Measurements from ENCODE around the gene MT1B.

Gene MT1B

DNA sequence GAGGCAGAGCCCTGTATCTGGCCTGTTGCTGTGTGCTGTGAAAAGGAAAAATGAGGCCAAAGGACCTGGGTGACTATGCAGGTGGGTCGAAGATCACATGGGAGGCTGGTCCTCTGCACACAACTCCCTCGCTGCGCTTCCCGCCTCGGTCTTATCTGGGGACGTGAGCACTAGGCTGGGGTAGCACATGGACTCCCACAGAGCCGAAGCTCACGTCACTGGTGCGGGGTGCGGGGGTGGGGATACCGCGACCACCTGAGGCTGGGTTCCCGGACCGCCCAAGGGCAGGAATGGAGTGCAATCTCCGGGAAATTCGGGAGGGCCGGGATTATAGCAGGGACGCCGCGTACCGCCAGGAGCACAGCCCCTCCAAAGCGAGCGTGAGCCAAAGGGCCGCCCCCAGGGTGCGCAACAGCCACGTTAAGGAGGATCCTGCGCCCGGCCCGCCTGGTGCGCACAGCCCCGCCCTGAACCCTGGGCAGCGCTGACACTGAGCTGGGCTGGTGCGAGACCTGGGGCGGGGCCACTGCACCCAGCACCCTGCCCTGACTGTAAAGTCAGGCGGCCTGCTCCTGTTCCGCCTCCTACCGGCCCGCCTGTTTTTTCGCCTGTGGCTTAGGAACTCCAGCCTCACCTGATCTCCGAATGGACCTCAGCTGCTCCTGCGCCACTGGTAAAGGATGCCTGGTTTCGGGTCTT, 8.5 kb upstream of the MT1B start:
- DNase-seq, result peak; percentile 52
- WGBS (ENCODE audit: extremely low coverage, insufficient coverage, low lambda C conversion rate), result no CpG with 5 or more reads among the region's 42 CpGs
- H4K5ac ChIP-seq (ENCODE audit: low read length), result no peak overlapping the region
- H3K4me3 ChIP-seq (ENCODE audit: low read length), result no peak overlapping the region
- no peak overlapping the region for H3K18ac ChIP-seq (ENCODE audit: low read length)
- H3K56ac ChIP-seq (ENCODE audit: low read length), result no peak overlapping the region
- H3K4ac ChIP-seq (ENCODE audit: low read depth, low read length), result no peak overlapping the region
- no peak overlapping the region for H3K9ac ChIP-seq (ENCODE audit: low read length)
- no peaks in the 10 kb centered on the region for H3K79me1 ChIP-seq (ENCODE audit: low read length)
- no peaks in the 10 kb centered on the region for H3K79me2 ChIP-seq (ENCODE audit: control insufficient read depth, insufficient read depth, low read length)
- H3K36me3 ChIP-seq (ENCODE audit: control insufficient read depth, insufficient read depth, low read length), result no peaks in the 10 kb centered on the region
- H3K27me3 ChIP-seq (ENCODE audit: insufficient read depth, low read length, poor library complexity), result peaks cover 91% of the 10 kb centered on the region
- no peak overlapping the region for H2BK15ac ChIP-seq (replicated peaks; ENCODE audit: low read depth)
- peak overlapping the region; percentile 22 for H3K4me2 ChIP-seq (ENCODE audit: low read length)
- H2AK5ac ChIP-seq (ENCODE audit: low read length), result no peak overlapping the region
- H3K27ac ChIP-seq (ENCODE audit: low read depth, low read length), result no peak overlapping the region
- no peak overlapping the region for H4K8ac ChIP-seq (ENCODE audit: low read depth, low read length)
- no peak overlapping the region for H2BK120ac ChIP-seq (ENCODE audit: low read depth, low read length)
- no peak overlapping the region for H2BK5ac ChIP-seq (ENCODE audit: low read length)
- no peak overlapping the region for H3K23ac ChIP-seq (ENCODE audit: low read length)
- no peaks in the 10 kb centered on the region for H3K4me1 ChIP-seq (ENCODE audit: control insufficient read depth, low read depth, low read length)

DNA sequence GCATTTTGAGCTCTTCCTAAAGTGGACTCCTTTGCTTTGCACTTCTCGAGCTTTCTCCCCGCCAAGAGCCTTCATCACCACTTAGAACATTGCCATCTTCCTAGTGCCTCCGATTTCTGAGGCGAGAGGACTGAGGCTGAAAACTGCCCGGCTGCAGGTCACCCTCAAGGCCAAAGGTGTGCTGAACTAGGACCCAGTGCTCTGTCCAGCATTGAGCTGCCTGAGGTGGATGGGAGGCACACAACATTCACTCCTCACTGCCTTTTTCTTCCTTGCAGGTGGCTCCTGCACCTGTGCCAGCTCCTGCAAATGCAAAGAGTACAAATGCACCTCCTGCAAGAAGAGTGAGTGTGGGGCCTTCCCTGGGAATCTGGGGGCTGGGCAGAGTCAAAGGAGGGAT, 7.9 kb upstream of the MT1B start:
- no peak overlapping the region for H3K23ac ChIP-seq (ENCODE audit: low read length)
- H4K5ac ChIP-seq (ENCODE audit: low read length), result no peak overlapping the region
- no peak overlapping the region for H4K8ac ChIP-seq (ENCODE audit: low read depth, low read length)
- H3K27me3 ChIP-seq (ENCODE audit: insufficient read depth, low read length, poor library complexity), result peaks cover 93% of the 10 kb centered on the region
- no peak overlapping the region for H3K9ac ChIP-seq (ENCODE audit: low read length)
- no peaks in the 10 kb centered on the region for H3K36me3 ChIP-seq (ENCODE audit: control insufficient read depth, insufficient read depth, low read length)
- DNase-seq, result no peak
- no peak overlapping the region for H3K4ac ChIP-seq (ENCODE audit: low read depth, low read length)
- H2BK15ac ChIP-seq (replicated peaks; ENCODE audit: low read depth), result no peak overlapping the region
- H3K79me1 ChIP-seq (ENCODE audit: low read length), result no peaks in the 10 kb centered on the region
- H3K79me2 ChIP-seq (ENCODE audit: control insufficient read depth, insufficient read depth, low read length), result no peaks in the 10 kb centered on the region
- no peak overlapping the region for H3K27ac ChIP-seq (ENCODE audit: low read depth, low read length)
- H3K4me3 ChIP-seq (ENCODE audit: low read length), result no peak overlapping the region
- no CpG with 5 or more reads among the region's 5 CpGs for WGBS (ENCODE audit: extremely low coverage, insufficient coverage, low lambda C conversion rate)
- H3K4me2 ChIP-seq (ENCODE audit: low read length), result no peak overlapping the region
- H3K18ac ChIP-seq (ENCODE audit: low read length), result no peak overlapping the region
- H3K4me1 ChIP-seq (ENCODE audit: control insufficient read depth, low read depth, low read length), result no peaks in the 10 kb centered on the region
- H2AK5ac ChIP-seq (ENCODE audit: low read length), result no peak overlapping the region
- no peak overlapping the region for H3K56ac ChIP-seq (ENCODE audit: low read length)
- H2BK120ac ChIP-seq (ENCODE audit: low read depth, low read length), result no peak overlapping the region
- H2BK5ac ChIP-seq (ENCODE audit: low read length), result no peak overlapping the region

DNA sequence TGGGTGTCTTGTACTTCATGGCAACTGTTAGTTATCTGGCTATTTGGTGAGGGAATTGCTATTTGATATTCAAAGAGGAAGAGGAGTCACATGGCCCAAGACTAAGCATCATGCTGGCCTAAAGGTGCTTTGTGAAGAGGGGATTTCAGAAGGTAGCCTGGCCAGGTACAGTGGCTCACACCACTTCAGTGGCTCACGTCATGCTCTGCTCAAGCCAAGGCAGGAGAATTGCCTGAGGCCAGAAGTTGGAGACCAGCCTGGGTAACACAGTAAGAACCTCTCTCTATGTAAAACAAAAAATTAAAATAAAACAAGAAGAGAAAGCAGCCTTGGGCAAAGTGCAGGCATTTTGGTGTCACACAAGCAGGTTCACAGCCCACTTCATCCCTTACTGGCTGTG, 6.4 kb upstream of the MT1B start:
- no CpG with 5 or more reads among the region's 1 CpG for whole genome bisulfite sequencing (ENCODE audit: extremely low coverage, insufficient coverage, low lambda C conversion rate)
- peaks cover 85% of the 10 kb centered on the region for H3K27me3 ChIP-seq (ENCODE audit: insufficient read depth, low read length, poor library complexity)
- no peak overlapping the region for H3K4ac ChIP-seq (ENCODE audit: low read depth, low read length)
- H2BK120ac ChIP-seq (ENCODE audit: low read depth, low read length), result no peak overlapping the region
- no peak overlapping the region for H3K4me2 ChIP-seq (ENCODE audit: low read length)
- no peak for DNase-seq
- no peak overlapping the region for H2BK5ac ChIP-seq (ENCODE audit: low read length)
- no peak overlapping the region for H4K5ac ChIP-seq (ENCODE audit: low read length)
- no peaks in the 10 kb centered on the region for H3K79me2 ChIP-seq (ENCODE audit: control insufficient read depth, insufficient read depth, low read length)
- H3K56ac ChIP-seq (ENCODE audit: low read length), result no peak overlapping the region
- no peak overlapping the region for H2BK15ac ChIP-seq (replicated peaks; ENCODE audit: low read depth)
- no peak overlapping the region for H4K8ac ChIP-seq (ENCODE audit: low read depth, low read length)
- no peak overlapping the region for H3K18ac ChIP-seq (ENCODE audit: low read length)
- no peak overlapping the region for H3K9ac ChIP-seq (ENCODE audit: low read length)
- H3K4me3 ChIP-seq (ENCODE audit: low read length), result no peak overlapping the region
- no peak overlapping the region for H3K23ac ChIP-seq (ENCODE audit: low read length)
- no peaks in the 10 kb centered on the region for H3K4me1 ChIP-seq (ENCODE audit: control insufficient read depth, low read depth, low read length)
- no peak overlapping the region for H2AK5ac ChIP-seq (ENCODE audit: low read length)
- no peaks in the 10 kb centered on the region for H3K79me1 ChIP-seq (ENCODE audit: low read length)
- no peaks in the 10 kb centered on the region for H3K36me3 ChIP-seq (ENCODE audit: control insufficient read depth, insufficient read depth, low read length)
- H3K27ac ChIP-seq (ENCODE audit: low read depth, low read length), result no peak overlapping the region

DNA sequence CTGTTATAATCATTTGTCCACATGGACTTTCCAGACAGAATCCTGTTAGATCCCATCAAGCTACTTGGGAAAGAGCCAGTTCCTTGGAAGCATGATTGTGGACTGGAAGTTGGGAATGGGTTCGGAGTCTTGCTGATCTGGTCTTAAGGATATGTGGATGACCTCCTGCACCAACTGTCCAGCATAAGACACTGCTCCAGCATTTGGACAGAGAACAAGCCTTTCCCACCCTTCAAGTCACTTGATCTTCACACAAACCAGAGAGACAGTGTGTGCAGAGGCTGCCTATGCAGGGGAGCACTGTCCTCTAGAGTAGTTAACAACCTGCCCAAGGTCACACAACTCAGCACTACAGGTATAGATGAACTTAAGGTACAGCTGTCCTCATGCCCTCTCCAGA, 5.8 kb upstream of the MT1B start:
- no peak overlapping the region for H4K8ac ChIP-seq (ENCODE audit: low read depth, low read length)
- H2AK5ac ChIP-seq (ENCODE audit: low read length), result no peak overlapping the region
- H3K79me2 ChIP-seq (ENCODE audit: control insufficient read depth, insufficient read depth, low read length), result no peaks in the 10 kb centered on the region
- no peak overlapping the region for H3K56ac ChIP-seq (ENCODE audit: low read length)
- no peak overlapping the region for H2BK120ac ChIP-seq (ENCODE audit: low read depth, low read length)
- H3K79me1 ChIP-seq (ENCODE audit: low read length), result no peaks in the 10 kb centered on the region
- H3K18ac ChIP-seq (ENCODE audit: low read length), result no peak overlapping the region
- H4K5ac ChIP-seq (ENCODE audit: low read length), result no peak overlapping the region
- no peak overlapping the region for H3K4me3 ChIP-seq (ENCODE audit: low read length)
- H3K4ac ChIP-seq (ENCODE audit: low read depth, low read length), result no peak overlapping the region
- H2BK15ac ChIP-seq (replicated peaks; ENCODE audit: low read depth), result no peak overlapping the region
- H3K23ac ChIP-seq (ENCODE audit: low read length), result no peak overlapping the region
- H3K27me3 ChIP-seq (ENCODE audit: insufficient read depth, low read length, poor library complexity), result peaks cover 80% of the 10 kb centered on the region
- H3K36me3 ChIP-seq (ENCODE audit: control insufficient read depth, insufficient read depth, low read length), result no peaks in the 10 kb centered on the region
- H3K9ac ChIP-seq (ENCODE audit: low read length), result no peak overlapping the region
- no peak overlapping the region for H3K27ac ChIP-seq (ENCODE audit: low read depth, low read length)
- H2BK5ac ChIP-seq (ENCODE audit: low read length), result no peak overlapping the region
- WGBS (ENCODE audit: extremely low coverage, insufficient coverage, low lambda C conversion rate), result no CpG with 5 or more reads among the region's 1 CpG
- no peak for DNase-seq
- H3K4me1 ChIP-seq (ENCODE audit: control insufficient read depth, low read depth, low read length), result no peaks in the 10 kb centered on the region
- no peak overlapping the region for H3K4me2 ChIP-seq (ENCODE audit: low read length)

DNA sequence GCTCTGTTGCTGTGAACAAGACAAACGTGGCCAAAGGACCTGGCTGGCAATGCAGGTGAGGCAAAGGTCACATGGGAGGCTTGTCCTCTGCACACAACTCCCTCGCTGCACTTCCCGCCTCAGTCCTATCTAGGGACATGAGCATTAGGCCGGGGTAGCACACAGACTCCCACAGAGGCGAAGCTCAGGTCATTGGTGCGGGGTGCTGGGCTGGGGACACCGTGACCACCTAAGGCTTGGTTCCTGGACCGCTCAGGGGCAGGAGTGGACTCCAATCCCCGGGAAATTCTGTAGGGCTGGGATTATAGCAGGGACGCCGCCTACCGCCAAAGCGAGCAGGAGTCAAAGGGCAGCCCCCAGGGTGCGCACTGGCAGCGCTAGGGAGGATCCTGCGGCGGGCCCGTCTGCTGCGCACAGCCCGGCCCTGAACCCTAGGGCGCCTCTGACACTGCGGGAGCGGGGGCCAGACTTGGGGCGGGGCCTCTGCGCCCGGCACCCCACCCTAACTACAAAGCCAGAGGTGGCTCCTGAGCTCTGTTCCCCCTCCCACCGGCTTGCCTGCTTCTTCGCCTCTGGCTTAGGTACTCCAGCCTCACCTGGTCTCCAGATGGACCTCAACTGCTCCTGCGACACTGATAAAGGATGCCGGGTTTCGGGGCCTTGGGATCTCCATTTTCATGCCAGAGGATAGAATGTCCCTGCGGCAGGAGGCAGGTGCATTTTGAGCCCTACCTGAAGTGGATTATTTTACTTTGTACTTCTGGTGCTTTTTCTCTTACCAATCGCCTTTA, 3.9 kb upstream of the MT1B start:
- H2BK15ac ChIP-seq (replicated peaks; ENCODE audit: low read depth), result no peak overlapping the region
- no peak overlapping the region for H3K27ac ChIP-seq (ENCODE audit: low read depth, low read length)
- H3K56ac ChIP-seq (ENCODE audit: low read length), result no peak overlapping the region
- peak overlapping the region; percentile 81 for H3K23ac ChIP-seq (ENCODE audit: low read length)
- H3K27me3 ChIP-seq (ENCODE audit: insufficient read depth, low read length, poor library complexity), result peaks cover 64% of the 10 kb centered on the region
- no peak overlapping the region for H3K4me2 ChIP-seq (ENCODE audit: low read length)
- H4K5ac ChIP-seq (ENCODE audit: low read length), result no peak overlapping the region
- H3K18ac ChIP-seq (ENCODE audit: low read length), result no peak overlapping the region
- no peak overlapping the region for H2BK5ac ChIP-seq (ENCODE audit: low read length)
- H3K79me1 ChIP-seq (ENCODE audit: low read length), result no peaks in the 10 kb centered on the region
- H3K4me1 ChIP-seq (ENCODE audit: control insufficient read depth, low read depth, low read length), result no peaks in the 10 kb centered on the region
- H2BK120ac ChIP-seq (ENCODE audit: low read depth, low read length), result no peak overlapping the region
- H3K36me3 ChIP-seq (ENCODE audit: control insufficient read depth, insufficient read depth, low read length), result no peaks in the 10 kb centered on the region
- no CpG with 5 or more reads among the region's 33 CpGs for WGBS (ENCODE audit: extremely low coverage, insufficient coverage, low lambda C conversion rate)
- no peak overlapping the region for H2AK5ac ChIP-seq (ENCODE audit: low read length)
- no peak for DNase-seq
- H3K9ac ChIP-seq (ENCODE audit: low read length), result no peak overlapping the region
- no peak overlapping the region for H3K4me3 ChIP-seq (ENCODE audit: low read length)
- H3K79me2 ChIP-seq (ENCODE audit: control insufficient read depth, insufficient read depth, low read length), result no peaks in the 10 kb centered on the region
- H4K8ac ChIP-seq (ENCODE audit: low read depth, low read length), result no peak overlapping the region
- no peak overlapping the region for H3K4ac ChIP-seq (ENCODE audit: low read depth, low read length)

Measured in mesendoderm (in vitro differentiated cells).